ENCODE data around the gene VPS13D. TPM values are rescaled to one million over a fixed set of nuclear protein-coding genes. Genes with fewer than 3 reads are reported as not detected.
A peak's percentile ranks its signal among the peaks of the same experiment; 100 is the strongest.

VPS13D gene
- total and polyA plus RNA-seq, 11 donors, result 32.1 to 301 (median 90.7) TPM

GRCh38 chr1:12184008-12184681 lies 45.7 kb upstream of the VPS13D start:
- H3K4me1 ChIP-seq, result peaks cover 9 to 100% (median 59%) of the 10 kb centered on the region in 12 donors
- ATAC-seq, result peak; percentile 84 to 89 (median 86)
- intact Hi-C loops (cut with DNase I), result loop anchor here in 4 of 10 donors (1.0 to 10.0 kb wide), 5 partner anchors 17 to 49 kb away; partner anchors contain the start of gene TNFRSF1B (in 1 of the 4)
- TF ChIP-seq CTCF (IDR thresholded peaks at IDR 0.05) (peak; percentile 11 to 58 (median 39)), POLR2A (IDR thresholded peaks at IDR 0.05) (peak in 1 of 2 donors; percentile 36)
- peak; percentile 88 to 93 (median 90) for DNase-seq
- peak overlapping the region; percentile 80 to 96 (median 92) for H3K27ac ChIP-seq
- WGBS, 4 donors, result 16 to 31% (median 23%) methylated on average over 8 to 10 of the region's 10 CpGs
- H3K36me3 ChIP-seq, result peaks cover 0 to 30% (median 0%) of the 10 kb centered on the region in 9 donors
- H3K4me3 ChIP-seq, result peak overlapping the region in 11 of 12 donors; percentile 4 to 47 (median 31)
- no peaks in the 10 kb centered on the region for H3K27me3 ChIP-seq
- H3K9me3 ChIP-seq, result no peaks in the 10 kb centered on the region

GRCh38 chr1:12185036-12185917 lies 44.6 kb upstream of the VPS13D start:
- no peaks in the 10 kb centered on the region for H3K27me3 ChIP-seq
- H3K4me3 ChIP-seq, result peak overlapping the region in 10 of 12 donors; percentile 8 to 47 (median 33)
- TF ChIP-seq POLR2A (IDR thresholded peaks at IDR 0.05), result no peak
- no peak for TF ChIP-seq CTCF (IDR thresholded peaks at IDR 0.05)
- no peak for DNase-seq
- WGBS, 4 donors, result 44 to 65% (median 51%) methylated on average over 13 to 19 of the region's 19 CpGs
- H3K27ac ChIP-seq, result peak overlapping the region; percentile 80 to 96 (median 92)
- intact Hi-C loops (cut with DNase I), result loop anchor here in 3 of 10 donors (2.0 to 10.0 kb wide), 3 partner anchors 18 to 50 kb away; partner anchors contain the start of gene TNFRSF1B (in 1 of the 3)
- H3K9me3 ChIP-seq, result no peaks in the 10 kb centered on the region
- peaks cover 0 to 40% (median 0%) of the 10 kb centered on the region in 9 donors for H3K36me3 ChIP-seq
- ATAC-seq, result peak in 3 of 4 donors; percentile 7 to 36 (median 8)
- peaks cover 6 to 97% (median 53%) of the 10 kb centered on the region in 12 donors for H3K4me1 ChIP-seq

- intact Hi-C loops (cut with DNase I), result loop anchor here in 3 of 10 donors (2.0 to 10.0 kb wide), 3 partner anchors 19 to 51 kb away; partner anchors contain the start of gene TNFRSF1B (in 1 of the 3)
- H3K9me3 ChIP-seq, result no peaks in the 10 kb centered on the region
- TF ChIP-seq POLR2A (IDR thresholded peaks at IDR 0.05), result no peak
- no peak for TF ChIP-seq CTCF (IDR thresholded peaks at IDR 0.05)
- DNase-seq, result no peak
- peak overlapping the region; percentile 56 to 96 (median 92) for H3K27ac ChIP-seq
- no peaks in the 10 kb centered on the region for H3K27me3 ChIP-seq
- 32 to 59% (median 40%) methylated on average over 4 to 13 of the region's 13 CpGs for WGBS, 4 donors
- H3K4me1 ChIP-seq, result peaks cover 6 to 88% (median 48%) of the 10 kb centered on the region in 12 donors
- peak overlapping the region in 4 of 12 donors; percentile 1 to 47 (median 23) for H3K4me3 ChIP-seq
- peaks cover 0 to 42% (median 5%) of the 10 kb centered on the region in 9 donors for H3K36me3 ChIP-seq
- ATAC-seq, result peak in 3 of 4 donors; percentile 14 to 22 (median 19)
Observed at GRCh38 chr1:12185918-12186678, 43.7 kb upstream of the VPS13D start.
